Heart left ventricle (tissue), 16 donors: ENCODE data around the gene CFAP99. TPM values are rescaled to one million over a fixed set of nuclear protein-coding genes. Genes with fewer than 3 reads are reported as not detected.

ENCODE experiments used
- ATAC-seq, 4 donors: fragments of 200-7000 bp; cut with Tn5 transposase; one replicate each; pipeline ENCODE4 v1.9.1; 2020 to 2022; ENCODE audit warnings: moderate library complexity in 4 of 4, mild to moderate bottlenecking in 3 of 4, moderate number of reproducible peaks in 1 of 4
- DNase-seq, 5 donors: peaks; one replicate each; pipeline ENCODE4 v3.0.0-alpha.2; 2020
- H3K27ac ChIP-seq, 12 donors: fragments of 200-600 bp; sonication (generic) in 4 of 12; one replicate each; pipeline versions ENCODE4 v1.5.0 to v1.8.0; 2016 to 2022; ENCODE audit warnings: mild to moderate bottlenecking in 2 of 12
- H3K27me3 ChIP-seq, 9 donors: fragments of 200-600 bp; sonication (generic) in 2 of 9; one replicate each; pipeline versions ENCODE4 v1.5.1 to v1.8.0; 2016 to 2022; ENCODE audit warnings: mild to moderate bottlenecking in 3 of 9
- H3K36me3 ChIP-seq, 9 donors: fragments of 200-600 bp; sonication (generic) in 2 of 9; one replicate each; pipeline versions ENCODE4 v1.5.0 to v1.8.0; 2018 to 2022; ENCODE audit warnings: mild to moderate bottlenecking in 2 of 9
- H3K4me1 ChIP-seq, 12 donors: fragments of 200-600 bp; sonication (generic) in 4 of 12; one replicate each; pipeline versions ENCODE4 v1.5.0 to v1.8.0; 2016 to 2022; ENCODE audit warnings: mild to moderate bottlenecking in 3 of 12
- H3K4me3 ChIP-seq, 12 donors: fragments of 200-600 bp; sonication (generic) in 4 of 12; one replicate each; pipeline versions ENCODE4 v1.5.0 to v1.8.0; 2017 to 2022; ENCODE audit warnings: mild to moderate bottlenecking in 9 of 12, moderate library complexity in 4 of 12
- H3K9me3 ChIP-seq, 12 donors: fragments of 200-600 bp; sonication (generic) in 4 of 12; one replicate each; pipeline versions ENCODE4 v1.5.0 to v1.8.0; 2016 to 2022; ENCODE audit warnings: mild to moderate bottlenecking in 1 of 12
- POLR2A ChIP-seq, 2 donors: fragments of 450-650 bp; IDR thresholded peaks; one replicate each; pipeline ENCODE4 v1.6.1; 2017; ENCODE audit warnings: antibody characterized with exemption in 2 of 2, mild to moderate bottlenecking in 2 of 2, moderate library complexity in 2 of 2
- WGBS, 4 donors: extraction: QIAGEN DNeasy Blood & Tissue Kit in 2 of 4; methylation state at CpG; one replicate each; pipeline versions ENCODE4 v1.1.5 to v1.1.7; 2013 to 2018; 5-methylcytosine and 5-hydroxymethylcytosine counted together
- intact Hi-C, 10 donors: fragments of 100-400 bp; cut with DNase I; formaldehyde crosslinking; loops; one replicate each; pipeline versions ENCODE4 v1.11.1 to v1.14.2; 2022
- polyA plus RNA-seq, 2 donors: library from polyadenylated mRNA; stranded (reverse); fragments of 200-250 nt; gene quantifications; one replicate each; pipeline ENCODE4 v1.2.3, GENCODE V29; 2013
- total RNA-seq, 9 donors: library from RNA; depleted of rRNA in 2 of 9; stranded (reverse); fragments of >200 nt in 2 of 9; fragmentation: NEBNext Ultra II Directional in 3 of 9; extraction: Animal tissue kit (Norgen Biotek cat#: 25700) in 3 of 9; gene quantifications; one replicate each; pipeline versions ENCODE4 v1.1.0 to v1.2.4, GENCODE V29; 2016 to 2023
- TF ChIP-seq, protein P1 (sequence below), 12 donors: fragments of 200-600 bp; sonication (generic) in 4 of 12; IDR thresholded peaks; one replicate each; pipeline versions ENCODE4 v1.5.0 to v1.8.0; 2018 to 2022; ENCODE audit warnings: antibody characterized with exemption in 12 of 12, mild to moderate bottlenecking in 5 of 12
- donor health status: ischemic (EF 13 %, LVEDD 7.1; RV severe dilation, severe dysfunction).
- donor health status: healthy with polysubstance abuse.
- donor health status: DM: no; HTN: yes; CAD: no.
- donor health status: DM: no; HTN: no; CAD: no.
- donor health status: ischemic (EF 25% LVEDD 6.9; RV normal size, moderate dysfunction).
- donor health status: ischemic (EF 25% LVEDD 5.7; RV mildly dilated, moderate dysfunction).
- donor health status: healthy.
- donor health status: DM: yes; HTN: yes; CAD: no.
- donor health status: ischemic (EF 35%, LVEDD 5.7; RV mildly dilated, moderate dysfunction).
- donor health status: nonischemic (EF 11% LVEDD 7.7; RV severe dilation, severe dysfunction).
- donor health status: DM: yes; HTN: yes; CAD: no.
- donor health status: PGD.
- donor health status: ischemic (EF 29% LVEDD 5.4; RV normal size, mild dysfunction).
- donor health status: nonischemic (EF 23%, LVEDD 6.1; RV moderate dilation, normal function).

CFAP99 gene
- total and polyA plus RNA-seq, 11 donors, result not detected

- no peak for TF ChIP-seq POLR2A (IDR thresholded peaks at IDR 0.05)
- TF ChIP-seq, protein P1, sequence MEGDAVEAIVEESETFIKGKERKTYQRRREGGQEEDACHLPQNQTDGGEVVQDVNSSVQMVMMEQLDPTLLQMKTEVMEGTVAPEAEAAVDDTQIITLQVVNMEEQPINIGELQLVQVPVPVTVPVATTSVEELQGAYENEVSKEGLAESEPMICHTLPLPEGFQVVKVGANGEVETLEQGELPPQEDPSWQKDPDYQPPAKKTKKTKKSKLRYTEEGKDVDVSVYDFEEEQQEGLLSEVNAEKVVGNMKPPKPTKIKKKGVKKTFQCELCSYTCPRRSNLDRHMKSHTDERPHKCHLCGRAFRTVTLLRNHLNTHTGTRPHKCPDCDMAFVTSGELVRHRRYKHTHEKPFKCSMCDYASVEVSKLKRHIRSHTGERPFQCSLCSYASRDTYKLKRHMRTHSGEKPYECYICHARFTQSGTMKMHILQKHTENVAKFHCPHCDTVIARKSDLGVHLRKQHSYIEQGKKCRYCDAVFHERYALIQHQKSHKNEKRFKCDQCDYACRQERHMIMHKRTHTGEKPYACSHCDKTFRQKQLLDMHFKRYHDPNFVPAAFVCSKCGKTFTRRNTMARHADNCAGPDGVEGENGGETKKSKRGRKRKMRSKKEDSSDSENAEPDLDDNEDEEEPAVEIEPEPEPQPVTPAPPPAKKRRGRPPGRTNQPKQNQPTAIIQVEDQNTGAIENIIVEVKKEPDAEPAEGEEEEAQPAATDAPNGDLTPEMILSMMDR (IDR thresholded peaks at IDR 0.05), result no peak
- DNase-seq (no peak), ATAC-seq (no peak)
- Histone ChIP-seq H3K27me3 (no peaks in the 10 kb centered on the region), H3K36me3 (no peaks in the 10 kb centered on the region), H3K4me1 (peaks cover 0 to 8% (median 0%) of the 10 kb centered on the region in 12 donors), H3K4me3 (no peak overlapping the region), H3K27ac (no peak overlapping the region), H3K9me3 (peaks cover 0 to 5% (median 0%) of the 10 kb centered on the region in 12 donors)
- WGBS, 4 donors, result 73 to 81% (median 77%) methylated on average over 6 of the region's 6 CpGs
- intact Hi-C loops, result no loop called here
Observed at GRCh38 chr4:2384245-2384644, 34.5 kb upstream of the CFAP99 start.

DNA sequence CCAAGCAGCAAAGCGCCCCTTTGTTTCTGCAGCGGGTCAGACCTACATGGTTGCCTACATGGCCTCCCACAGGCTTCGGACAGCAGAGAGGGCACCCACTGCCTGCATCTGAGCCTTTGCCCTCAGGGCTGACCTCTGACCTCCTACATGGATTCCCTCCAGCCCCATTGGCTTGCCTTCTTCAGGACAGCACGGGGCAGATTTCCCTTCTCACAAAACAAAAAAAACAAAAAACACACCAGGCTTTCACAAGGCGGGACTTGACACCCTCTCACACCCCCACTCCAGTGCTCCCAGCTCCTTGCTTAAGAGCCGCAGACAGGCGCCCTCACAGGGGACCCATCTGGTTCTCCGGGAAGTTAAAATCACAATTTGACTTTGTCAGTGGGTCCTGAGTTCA, 33.2 kb upstream of the CFAP99 start:
- DNase-seq, result no peak
- Histone ChIP-seq H3K36me3 (no peaks in the 10 kb centered on the region), H3K27me3 (no peaks in the 10 kb centered on the region), H3K4me3 (no peak overlapping the region), H3K27ac (no peak overlapping the region), H3K9me3 (peaks cover 0 to 5% (median 0%) of the 10 kb centered on the region in 12 donors), H3K4me1 (peaks cover 0 to 8% (median 0%) of the 10 kb centered on the region in 12 donors)
- 80 to 88% (median 87%) methylated on average over 7 to 8 of the region's 8 CpGs for WGBS, 4 donors
- no peak for TF ChIP-seq POLR2A (IDR thresholded peaks at IDR 0.05)
- TF ChIP-seq, protein P1 (IDR thresholded peaks at IDR 0.05), result no peak
- ATAC-seq, result no peak
- intact Hi-C loops, result no loop called here

DNA sequence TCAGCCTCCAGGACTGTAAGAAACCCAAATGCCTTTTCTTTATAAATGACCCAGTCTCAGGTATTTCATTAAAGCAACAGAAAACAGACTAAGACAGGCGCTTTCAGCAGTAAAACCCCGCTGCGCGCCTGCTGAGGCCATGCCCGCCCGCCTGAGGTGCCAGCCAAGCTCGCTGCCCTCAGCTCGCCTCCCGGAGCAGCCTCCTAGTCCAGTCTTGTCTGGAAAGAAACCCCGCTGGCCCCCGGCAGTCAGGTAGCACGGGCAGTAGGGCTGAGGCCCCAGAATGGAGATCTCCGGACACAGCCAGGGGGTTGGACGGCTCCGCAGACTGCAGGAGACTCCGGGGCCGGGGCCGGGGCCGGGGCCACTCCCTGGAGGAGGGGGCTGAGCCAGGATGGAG, 32.0 kb upstream of the CFAP99 start:
- no peak for DNase-seq
- WGBS, 4 donors, result 91 to 96% (median 95%) methylated on average over 18 to 19 of the region's 19 CpGs

DNA sequence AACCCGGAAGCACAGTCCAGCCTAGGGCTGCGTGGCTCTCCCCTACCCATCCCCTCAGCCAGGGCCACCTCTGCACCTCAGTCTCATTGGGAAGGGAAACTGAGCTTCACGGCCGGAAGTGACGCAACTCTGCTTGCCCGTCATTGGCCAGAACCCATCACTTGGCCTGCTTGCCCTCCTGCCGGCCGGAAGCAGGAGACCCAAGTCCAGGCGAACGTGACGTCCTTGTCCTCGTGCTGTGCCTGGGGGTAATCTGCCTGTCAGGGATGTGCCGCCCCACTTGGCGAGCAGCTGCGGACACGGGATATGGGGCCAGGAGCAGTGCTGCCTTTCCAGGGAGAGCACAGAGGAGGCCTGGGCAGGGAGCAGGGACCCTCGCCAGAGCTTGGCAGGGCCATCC, 31.5 kb upstream of the CFAP99 start:
- Histone ChIP-seq H3K4me1 (peaks cover 0 to 8% (median 0%) of the 10 kb centered on the region in 12 donors), H3K9me3 (no peaks in the 10 kb centered on the region), H3K27ac (no peak overlapping the region), H3K27me3 (no peaks in the 10 kb centered on the region), H3K36me3 (no peaks in the 10 kb centered on the region), H3K4me3 (no peak overlapping the region)
- TF ChIP-seq, protein P1 (IDR thresholded peaks at IDR 0.05), result no peak
- no peak for TF ChIP-seq POLR2A (IDR thresholded peaks at IDR 0.05)
- WGBS, 4 donors, result 91 to 96% (median 94%) methylated on average over 11 to 17 of the region's 17 CpGs
- intact Hi-C loops, result no loop called here
- ATAC-seq (no peak), DNase-seq (no peak)

More for the DNA sequence above, 32.0 kb upstream of the CFAP99 start:
- Histone ChIP-seq H3K4me3 (no peak overlapping the region), H3K27me3 (no peaks in the 10 kb centered on the region), H3K27ac (no peak overlapping the region), H3K36me3 (no peaks in the 10 kb centered on the region), H3K9me3 (no peaks in the 10 kb centered on the region), H3K4me1 (peaks cover 0 to 8% (median 0%) of the 10 kb centered on the region in 12 donors)
- TF ChIP-seq, protein P1 (IDR thresholded peaks at IDR 0.05), result no peak
- no peak for TF ChIP-seq POLR2A (IDR thresholded peaks at IDR 0.05)
- intact Hi-C loops, result no loop called here
- no peak for ATAC-seq
